ENCODE data around the gene AMOT.

The AMOT gene

GRCh38 chrX:112802541-112802940 lies 38.1 kb downstream of the AMOT start:
- no peak for DNase-seq (ENCODE audit: low read depth)

DNA sequence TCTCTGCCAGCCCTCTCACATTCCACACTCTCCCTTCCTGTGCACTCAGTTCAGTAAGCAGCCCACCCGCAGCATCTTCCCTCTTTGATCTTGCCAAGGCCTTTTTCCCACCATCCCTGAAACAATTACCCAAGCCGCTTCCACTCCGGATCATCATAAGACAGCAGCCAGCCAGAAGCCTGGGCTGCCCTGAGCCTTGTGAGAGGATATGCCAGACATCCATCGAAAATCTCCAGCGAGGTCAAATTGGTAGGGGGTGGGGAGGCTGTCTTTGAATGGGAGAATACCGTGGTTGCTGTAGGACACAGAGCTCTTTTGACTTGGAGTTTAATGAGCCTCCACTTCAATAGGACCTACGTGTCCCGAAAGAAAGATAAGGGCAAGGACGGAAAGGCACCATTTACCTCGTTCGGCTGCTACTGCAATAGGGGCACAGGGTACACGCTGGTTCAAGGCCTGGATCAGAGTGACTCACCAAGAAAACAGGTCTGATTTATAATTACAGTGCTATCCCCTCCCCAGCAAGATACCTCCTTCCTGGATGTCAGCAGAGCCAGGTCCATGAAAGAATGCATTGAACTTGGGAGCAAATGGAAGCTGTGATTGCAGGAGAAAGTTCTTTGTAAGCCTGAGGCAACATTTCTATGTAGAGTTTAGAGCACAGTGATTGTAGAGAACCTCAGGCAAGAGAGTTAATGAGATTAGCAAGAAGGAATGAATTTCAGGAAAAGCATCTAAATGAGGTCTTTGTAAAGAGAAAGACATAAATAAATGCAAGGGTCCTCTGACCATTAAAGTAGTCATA lies 39.5 kb downstream of the AMOT start:
- no peak for DNase-seq (ENCODE audit: low read depth)

- no peak for DNase-seq (ENCODE audit: low read depth)
Observed at GRCh38 chrX:112799425-112799824, 41.2 kb downstream of the AMOT start.

- no peak for DNase-seq (ENCODE audit: low read depth)
Observed at GRCh38 chrX:112798736-112799135, 41.9 kb downstream of the AMOT start.

- DNase-seq (ENCODE audit: low read depth): no peak
Observed at GRCh38 chrX:112789931-112790330, 50.7 kb downstream of the AMOT start.

DNA sequence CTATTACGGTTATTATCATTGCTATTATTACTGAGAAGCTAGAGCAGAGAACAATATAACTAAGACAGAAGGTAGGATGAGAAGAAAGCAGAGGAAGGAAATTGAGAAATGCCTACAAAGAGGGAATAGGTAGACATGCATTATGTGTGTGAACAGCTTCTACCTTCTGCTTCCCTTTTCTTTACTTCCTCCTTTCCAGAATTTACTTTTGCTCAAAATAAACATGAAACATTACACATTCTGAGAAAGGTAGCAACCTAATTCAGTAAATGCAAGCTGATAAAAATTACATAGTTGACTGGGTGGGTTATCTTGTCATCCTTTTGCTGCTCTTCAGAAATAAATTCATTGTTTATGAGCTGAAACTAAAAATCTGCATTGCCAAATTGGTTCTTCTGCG lies 54.6 kb downstream of the AMOT start:
- no peak for DNase-seq (ENCODE audit: low read depth)

DNA sequence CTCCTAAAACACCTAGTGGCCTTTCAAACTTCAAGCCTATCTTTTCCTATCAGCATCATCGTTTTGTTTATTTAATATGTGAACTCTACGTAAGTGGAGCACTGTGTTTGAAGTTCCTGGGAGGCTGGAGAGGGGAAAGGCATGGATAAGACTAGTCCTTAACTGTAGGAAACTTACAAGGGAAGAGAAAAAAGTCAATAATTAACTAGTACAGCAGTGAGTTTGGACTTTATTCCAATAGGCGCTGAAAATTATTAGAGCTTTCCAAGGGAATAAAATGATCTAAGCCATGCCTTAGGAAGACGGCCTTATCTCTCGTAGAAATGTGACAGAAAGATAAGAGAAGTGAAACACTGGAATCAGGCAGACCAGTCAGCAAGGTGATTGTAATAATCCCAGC lies 55.3 kb downstream of the AMOT start:
- no peak for DNase-seq (ENCODE audit: low read depth)

DNA sequence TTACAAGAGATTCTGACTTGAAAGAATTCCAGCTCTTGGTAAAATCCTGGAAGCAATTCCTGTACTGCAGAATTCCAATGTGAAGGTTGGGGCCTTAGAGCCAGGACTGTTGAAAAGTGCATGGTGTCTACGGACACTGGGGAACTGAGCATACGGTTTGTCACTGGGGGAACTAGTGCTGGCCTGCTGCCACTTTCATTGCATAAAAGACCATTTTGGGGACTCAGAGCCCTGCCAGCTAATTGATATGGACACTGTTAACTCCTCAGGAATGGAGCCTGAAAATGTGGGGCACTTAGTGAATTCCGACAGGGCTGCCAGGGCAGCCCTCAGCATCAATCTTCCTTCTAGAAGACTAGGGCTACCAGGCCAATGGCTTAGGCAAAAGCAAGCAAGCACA lies 55.9 kb downstream of the AMOT start:
- DNase-seq (ENCODE audit: low read depth): no peak

DNA sequence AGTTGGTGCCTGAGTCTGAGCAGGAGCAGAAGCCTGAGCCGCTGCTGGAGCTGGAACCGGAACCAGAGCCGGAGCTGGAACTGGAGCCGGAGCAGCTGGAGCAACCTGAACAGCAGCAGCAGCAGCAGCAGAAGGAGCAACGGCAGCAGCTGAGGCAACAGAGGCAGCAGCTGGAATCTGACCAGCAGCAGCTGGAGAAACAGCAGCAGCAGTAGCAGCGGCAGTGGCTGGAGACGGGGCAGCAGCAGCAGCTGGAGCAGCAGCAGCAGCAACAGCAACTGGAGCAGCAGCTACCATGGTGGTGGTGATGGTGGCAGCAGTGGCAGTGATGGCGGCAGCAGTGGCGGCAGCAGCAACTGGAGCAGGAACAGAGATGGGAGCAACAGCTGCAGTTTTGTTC lies 61.5 kb downstream of the AMOT start:
- no peak for DNase-seq (ENCODE audit: low read depth)

DNA sequence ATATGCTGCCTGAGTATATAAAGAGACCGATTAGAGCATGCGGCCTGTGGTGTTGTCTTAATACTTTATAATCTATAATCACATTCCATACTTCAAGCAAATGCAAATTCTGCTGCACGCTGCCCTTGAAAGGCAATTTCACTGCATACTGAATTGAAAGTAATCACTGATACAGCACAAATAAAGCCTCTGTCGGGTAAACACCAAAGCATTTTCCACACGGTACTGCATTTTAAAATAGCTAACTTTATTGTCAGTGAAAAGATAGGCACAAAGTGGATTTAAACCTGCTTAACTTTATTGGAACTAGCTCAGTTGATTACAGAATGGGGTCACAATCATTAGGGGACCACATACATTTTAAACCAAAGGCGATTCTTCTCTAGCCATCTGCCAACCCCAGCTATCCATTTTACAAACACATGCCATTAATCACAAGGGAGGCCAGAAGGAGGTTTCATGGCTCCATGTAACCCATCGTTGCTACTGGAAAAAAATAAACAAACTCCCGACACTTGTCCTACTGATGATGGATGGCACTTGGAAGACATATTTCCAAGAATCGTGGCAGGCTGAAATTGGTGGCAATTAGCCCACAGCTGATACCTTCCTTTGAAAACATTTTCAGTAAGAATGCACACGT lies 65.9 kb downstream of the AMOT start:
- no peak for DNase-seq (ENCODE audit: low read depth)

DNA sequence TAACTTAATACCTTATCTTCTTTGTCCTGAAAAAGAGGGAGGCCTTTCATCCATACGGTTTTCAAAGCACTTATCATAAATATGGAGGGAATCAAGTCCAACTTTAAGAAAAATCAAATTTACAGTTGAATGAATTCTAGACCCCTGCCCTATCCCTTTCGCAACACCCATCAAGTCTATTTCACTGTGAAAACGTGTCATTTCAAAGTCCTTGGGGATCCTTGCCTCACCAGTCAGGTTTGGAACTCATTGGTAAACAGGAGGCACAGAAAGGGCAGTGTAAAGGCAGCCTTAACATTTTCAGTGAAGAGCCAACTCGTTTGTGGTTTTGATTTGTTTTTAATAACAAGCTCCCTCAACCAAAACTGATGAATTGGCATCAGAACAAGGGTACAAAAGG lies 66.5 kb downstream of the AMOT start:
- no peak for DNase-seq (ENCODE audit: low read depth)

- no peak for DNase-seq (ENCODE audit: low read depth)
Observed at GRCh38 chrX:112769034-112769433, 71.6 kb downstream of the AMOT start.

GRCh38 chrX:112768563-112768962 lies 72.1 kb downstream of the AMOT start:
- no peak for DNase-seq (ENCODE audit: low read depth)

- DNase-seq (ENCODE audit: low read depth): no peak
Observed at GRCh38 chrX:112766774-112767173, 73.9 kb downstream of the AMOT start.

GRCh38 chrX:112761242-112762207 lies 79.1 kb downstream of the AMOT start:
- DNase-seq (ENCODE audit: low read depth): no peak

DNA sequence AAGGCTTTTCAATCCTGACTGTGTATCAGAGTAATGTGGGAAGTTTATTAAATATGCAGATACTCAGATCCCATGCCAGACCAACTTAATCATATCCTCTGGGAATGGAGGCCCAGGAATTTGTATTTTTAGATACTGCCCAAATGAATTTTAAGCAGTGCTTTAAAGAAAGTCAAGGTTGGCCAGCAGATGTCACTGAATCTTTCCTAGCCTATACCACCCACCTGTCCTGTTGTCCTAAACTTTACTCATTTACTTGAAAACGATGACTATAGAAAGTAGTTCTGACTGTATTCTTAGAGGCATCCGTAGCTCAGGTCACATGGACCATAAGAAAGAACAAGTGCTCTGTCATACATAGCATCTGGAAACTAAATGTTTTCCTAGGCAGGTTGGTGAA lies 79.9 kb downstream of the AMOT start:
- no peak for DNase-seq (ENCODE audit: low read depth)

- no peak for DNase-seq (ENCODE audit: low read depth)
Observed at GRCh38 chrX:112759966-112760365, 80.7 kb downstream of the AMOT start.

- no peak for DNase-seq (ENCODE audit: low read depth)
Observed at GRCh38 chrX:112759512-112759911, 81.1 kb downstream of the AMOT start.

DNA sequence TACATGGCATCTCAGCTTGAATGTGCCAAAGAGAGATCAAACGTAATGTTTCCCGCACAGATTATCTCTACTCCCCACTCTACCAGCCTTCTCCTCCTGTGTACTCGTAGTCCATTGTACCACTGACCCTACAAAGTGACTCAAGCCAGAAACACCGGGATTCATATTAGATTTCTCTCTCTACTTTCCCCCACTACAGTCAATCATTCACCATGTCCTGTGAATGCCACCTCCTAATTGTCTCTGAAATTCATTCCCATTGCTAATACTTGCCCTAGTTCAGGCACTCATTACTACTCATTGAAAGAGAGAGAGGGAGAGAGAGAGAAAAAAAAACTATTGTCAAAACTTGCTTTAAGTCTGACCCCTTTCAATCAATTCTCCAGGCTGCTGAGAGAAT lies 82.7 kb downstream of the AMOT start:
- DNase-seq (ENCODE audit: low read depth): no peak

DNA sequence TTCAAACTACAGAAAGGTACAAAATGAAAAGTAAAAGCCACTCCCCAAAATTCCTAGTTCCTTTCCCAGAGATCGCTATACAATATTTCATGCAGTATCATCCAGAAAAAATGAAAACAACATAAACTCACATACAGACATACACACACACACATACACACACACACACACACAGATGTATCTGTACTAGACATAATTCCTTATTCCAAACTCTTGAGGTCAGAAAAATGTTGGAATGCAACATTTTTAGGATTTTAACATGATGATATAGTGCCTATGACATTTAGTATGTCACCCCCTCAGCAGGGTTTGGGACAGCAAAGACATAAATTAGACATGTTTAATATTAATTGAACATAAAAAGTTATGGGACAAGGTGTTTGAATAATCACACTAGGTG lies 87.5 kb downstream of the AMOT start:
- DNase-seq (ENCODE audit: low read depth): no peak

GRCh38 chrX:112751076-112751475 lies 89.6 kb downstream of the AMOT start:
- DNase-seq (ENCODE audit: low read depth): no peak

DNA sequence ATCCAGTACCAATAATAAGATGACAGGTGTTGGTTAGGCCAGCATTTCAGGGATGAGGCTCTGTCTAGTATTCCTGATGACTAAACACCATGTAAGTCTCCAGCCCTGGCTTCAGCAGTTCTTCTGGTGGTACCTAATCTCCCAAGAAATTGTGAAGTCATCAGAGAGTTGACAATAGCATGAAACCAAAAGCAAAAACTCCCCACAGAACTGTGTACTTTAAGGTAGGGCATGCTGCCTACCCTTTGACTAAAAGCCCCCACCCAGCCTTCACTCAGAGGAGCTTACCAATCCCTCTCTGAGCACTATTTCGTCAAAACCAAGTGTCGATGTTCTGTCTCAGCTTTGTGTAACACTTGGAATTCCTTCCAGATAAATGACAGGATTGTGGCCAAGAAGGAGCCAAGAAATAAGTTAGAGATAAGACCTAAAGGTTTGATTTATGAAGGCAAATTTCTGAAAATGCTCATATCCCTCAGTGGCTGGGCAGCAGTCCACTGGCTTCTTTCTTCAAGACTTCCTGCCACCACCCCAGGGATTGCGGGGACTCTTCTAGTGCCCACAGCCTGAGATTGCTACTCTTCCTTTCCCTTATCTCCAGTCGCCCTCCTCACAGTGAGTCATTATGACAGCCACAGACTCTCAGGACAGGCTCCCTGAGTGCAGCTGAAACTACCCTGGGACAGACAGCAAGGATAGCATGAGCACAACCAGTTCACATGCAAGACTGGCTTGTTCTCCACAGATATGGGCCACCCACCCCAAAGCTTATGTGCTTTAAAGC lies 93.6 kb downstream of the AMOT start:
- no peak for DNase-seq (ENCODE audit: low read depth)
